Bone marrow (tissue), 2 donors: Measurements from ENCODE around the gene PFKL.

ENCODE experiments used
- DNase-seq, 2 donors: peaks; one replicate each; lab custom pipeline; 2025; lab: John Stamatoyannopoulos, UW

PFKL gene

GRCh38 chr21:44299458-44300261, at the start of gene PFKL:
PFKL (plus strand) TSS chr21:44300053; CDS start chr21:44300106, 53 bp downstream.
- DNase-seq: peak; percentile 40 to 72

GRCh38 chr21:44253832-44254710, 45.8 kb upstream of the PFKL start:
- DNase-seq: peak in 1 of 2 donors; percentile 1

GRCh38 chr21:44255511-44255981, 44.3 kb upstream of the PFKL start:
- DNase-seq: no peak

GRCh38 chr21:44258056-44258725, 41.7 kb upstream of the PFKL start:
- DNase-seq: no peak

GRCh38 chr21:44259082-44259705, 40.7 kb upstream of the PFKL start:
- DNase-seq: no peak

GRCh38 chr21:44260066-44260465, 39.8 kb upstream of the PFKL start:
- DNase-seq: no peak

GRCh38 chr21:44260791-44261631, 38.8 kb upstream of the PFKL start:
- no peak for DNase-seq

GRCh38 chr21:44261675-44262295, 38.1 kb upstream of the PFKL start, which contains the start of gene DNMT3L:
DNMT3L (minus strand) TSS chr21:44261897; CDS start chr21:44261259, 638 bp downstream.
- no peak for DNase-seq

GRCh38 chr21:44262338-44263056, 37.4 kb upstream of the PFKL start:
- DNase-seq: no peak

- DNase-seq: no peak
Measured at GRCh38 chr21:44263221-44263760, 36.6 kb upstream of the PFKL start.

GRCh38 chr21:44263768-44264167, 36.1 kb upstream of the PFKL start:
- no peak for DNase-seq

- DNase-seq: no peak
Measured at GRCh38 chr21:44265734-44266270, 34.1 kb upstream of the PFKL start.

- peak in 1 of 2 donors; percentile 47 for DNase-seq
Measured at GRCh38 chr21:44267655-44268142, 32.2 kb upstream of the PFKL start.

GRCh38 chr21:44269090-44269489, 30.8 kb upstream of the PFKL start:
- DNase-seq: no peak

GRCh38 chr21:44271558-44272283, 28.1 kb upstream of the PFKL start:
- no peak for DNase-seq

GRCh38 chr21:44272284-44272858, 27.5 kb upstream of the PFKL start:
- DNase-seq: no peak

- no peak for DNase-seq
Measured at GRCh38 chr21:44273046-44273445, 26.8 kb upstream of the PFKL start.

GRCh38 chr21:44275041-44275440, 24.8 kb upstream of the PFKL start:
- no peak for DNase-seq
